ENCODE measurements around the gene FYB2. TPM values are rescaled to one million over a fixed set of nuclear protein-coding genes. Genes with fewer than 3 reads are reported as not detected.

The FYB2 gene
- total RNA-seq, 1 experiment from 2014 or later = not detected

- DNase-seq (ENCODE audit: low read depth, low spot score) (no peak), ATAC-seq (peak; percentile 34; the same call in 1 of the 2 replicates)
- Histone ChIP-seq H3K4me3 (replicated peaks in 1 of 2; ENCODE audit: low read depth in 1 of 2, low read length in 2 of 2) (no peak overlapping the region), H2AFZ (ENCODE audit: low read depth, low read length, poor library complexity, severe bottlenecking) (no peak overlapping the region), H3K27me3 (ENCODE audit: insufficient read depth, low read length) (peaks cover 10% of the 10 kb centered on the region; the same call in 1 of the 2 replicates), H3K36me3 (ENCODE audit: control insufficient read depth in 1 of 2, insufficient read depth in 2 of 2, low read length in 2 of 2) (no peaks in the 10 kb centered on the region), H3K27ac (ENCODE audit: low read depth, low read length) (no peak overlapping the region), H4K20me1 (ENCODE audit: insufficient read depth) (no peaks in the 10 kb centered on the region), H3K9ac (ENCODE audit: low read length) (no peak overlapping the region), H3K4me1 (ENCODE audit: control insufficient read depth in 1 of 2, insufficient read depth in 2 of 2, low read length in 2 of 2) (peaks cover 0 to 4% of the 10 kb centered on the region in 2 experiments; a peak in 1 of 4 replicates), H3K79me2 (ENCODE audit: insufficient read depth, low read length) (no peaks in the 10 kb centered on the region), H3K9me3 (ENCODE audit: control insufficient read depth in 1 of 2, insufficient read depth in 1 of 2, low read depth in 1 of 2, low read length in 2 of 2) (no peaks in the 10 kb centered on the region), H3K4me2 (ENCODE audit: low read length) (no peak overlapping the region), H3K9me2 (ENCODE audit: insufficient read depth) (no peaks in the 10 kb centered on the region)
- BruUV-seq (replicated peaks) = no TSS peak
- CTCF ChIA-PET = no interaction called here
- RAD21 ChIA-PET (ENCODE audit: low non-redundant PET in 1 of 2, low total read pairs in 2 of 2, uncharacterized antibody in 2 of 2, unreplicated experiment in 2 of 2) = no interaction called here
- TF ChIP-seq CTCF (IDR thresholded peaks at IDR 0.05 in 2 of 3, conservative IDR thresholded peaks at IDR 0.05 in 1 of 3; ENCODE audit: borderline replicate concordance in 1 of 3, insufficient read depth in 1 of 3, low read depth in 2 of 3, low read length in 2 of 3) (no peak), EZH2 (IDR thresholded peaks at IDR 0.05) (no peak), ZBTB33 (IDR thresholded peaks at IDR 0.05; ENCODE audit: extremely low read depth, insufficient replicate concordance, low read length) (no peak)
- POLR2A ChIA-PET = no interaction called here
- intact Hi-C loops (cut with micrococcal nuclease) = no loop called here
Measured at GRCh38 chr1:56797065-56797685, 22.0 kb downstream of the FYB2 start.
